ENCODE data around the gene JAK3.

GRCh38 chr19:17787274-17787913 is 60.4 kb downstream of the JAK3 start:
- TF ChIP-seq KDM5A (IDR thresholded peaks at IDR 0.05; ENCODE audit: low read length) (no peak), FOSL1 (IDR thresholded peaks at IDR 0.05; ENCODE audit: insufficient read depth, low read depth, low read length) (no peak), EZH2 (IDR thresholded peaks at IDR 0.05; ENCODE audit: low read depth, low read length, severe bottlenecking) (no peak), CTCF (IDR thresholded peaks at IDR 0.05; ENCODE audit: control extremely low read depth in 1 of 3, insufficient read depth in 1 of 3, low read depth in 1 of 3, low read length in 3 of 3) (no peak), ZNF274 (IDR thresholded peaks at IDR 0.05; ENCODE audit: borderline replicate concordance, extremely low read depth, low read length) (no peak), TAF1 (IDR thresholded peaks at IDR 0.05; ENCODE audit: low read depth, low read length) (no peak), SP4 (IDR thresholded peaks at IDR 0.05; ENCODE audit: low read length) (no peak), BACH1 (IDR thresholded peaks at IDR 0.05; ENCODE audit: low read length) (no peak), BRCA1 (IDR thresholded peaks at IDR 0.05; ENCODE audit: low read depth, low read length) (no peak), TCF12 (IDR thresholded peaks at IDR 0.05; ENCODE audit: low read depth, low read length) (no peak), POLR2A (IDR thresholded peaks at IDR 0.05; ENCODE audit: control extremely low read depth in 1 of 2, low read depth in 2 of 2, low read length in 2 of 2) (no peak), ATF2 (IDR thresholded peaks at IDR 0.05; ENCODE audit: low read length) (no peak), NRF1 (IDR thresholded peaks at IDR 0.05; ENCODE audit: low read depth, low read length) (no peak)

All from H1 (cell line).